ENCODE measurements around the gene MYO16. TPM values are rescaled to one million over a fixed set of nuclear protein-coding genes. Genes with fewer than 3 reads are reported as not detected.

Gene MYO16
- total and polyA plus RNA-seq, 9 donors, result under 0.01 to 0.37 (median 0.16) TPM; not detected in 2

DNA sequence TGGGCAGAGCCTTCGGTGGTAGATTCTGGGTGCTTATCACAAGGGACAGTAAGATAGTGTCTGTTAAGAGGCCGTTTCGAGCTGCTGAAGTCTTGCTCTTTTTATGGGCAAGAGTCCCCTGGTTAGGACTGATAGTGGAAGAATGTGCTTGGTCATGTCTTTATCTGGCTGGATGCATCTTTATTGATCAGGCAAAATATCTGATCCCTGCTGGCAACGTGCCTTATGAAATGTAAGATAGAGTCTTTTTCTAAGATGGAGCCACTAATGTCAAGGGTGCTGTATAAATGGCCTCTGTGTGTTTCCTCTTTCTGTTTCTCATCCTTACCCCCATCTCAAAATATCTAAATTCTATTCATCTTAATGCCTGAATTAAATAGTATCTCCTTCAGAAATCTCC lies 53.3 kb downstream of the MYO16 start:
- intact Hi-C loops (cut with DNase I), result no loop called here

DNA sequence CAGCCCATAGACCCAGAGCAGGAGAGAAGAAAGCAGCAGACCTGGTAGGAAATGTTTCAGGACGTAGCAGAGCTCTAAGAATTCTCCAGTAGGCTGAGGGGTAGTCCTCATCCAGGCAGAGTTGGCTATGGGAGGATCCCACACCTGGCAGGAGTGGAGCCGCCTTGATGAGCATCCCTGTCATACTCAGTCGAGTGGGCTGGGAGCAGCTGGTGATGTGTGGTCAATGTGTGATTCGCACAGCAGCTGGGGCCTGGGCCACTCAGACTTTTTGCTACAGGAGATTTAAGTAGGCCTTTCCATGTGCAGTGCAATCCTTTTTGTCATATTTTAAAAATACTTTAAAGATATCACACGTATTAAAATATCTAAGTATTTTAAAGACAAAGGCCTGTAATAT lies 56.6 kb downstream of the MYO16 start:
- Histone ChIP-seq H3K27me3 (no peaks in the 10 kb centered on the region), H3K4me1 (ENCODE audit: insufficient read depth) (no peaks in the 10 kb centered on the region), H3K27ac (no peak overlapping the region), H3K36me3 (no peaks in the 10 kb centered on the region), H3K4me3 (no peak overlapping the region), H3K9me3 (no peaks in the 10 kb centered on the region)
- TF ChIP-seq, protein P1, sequence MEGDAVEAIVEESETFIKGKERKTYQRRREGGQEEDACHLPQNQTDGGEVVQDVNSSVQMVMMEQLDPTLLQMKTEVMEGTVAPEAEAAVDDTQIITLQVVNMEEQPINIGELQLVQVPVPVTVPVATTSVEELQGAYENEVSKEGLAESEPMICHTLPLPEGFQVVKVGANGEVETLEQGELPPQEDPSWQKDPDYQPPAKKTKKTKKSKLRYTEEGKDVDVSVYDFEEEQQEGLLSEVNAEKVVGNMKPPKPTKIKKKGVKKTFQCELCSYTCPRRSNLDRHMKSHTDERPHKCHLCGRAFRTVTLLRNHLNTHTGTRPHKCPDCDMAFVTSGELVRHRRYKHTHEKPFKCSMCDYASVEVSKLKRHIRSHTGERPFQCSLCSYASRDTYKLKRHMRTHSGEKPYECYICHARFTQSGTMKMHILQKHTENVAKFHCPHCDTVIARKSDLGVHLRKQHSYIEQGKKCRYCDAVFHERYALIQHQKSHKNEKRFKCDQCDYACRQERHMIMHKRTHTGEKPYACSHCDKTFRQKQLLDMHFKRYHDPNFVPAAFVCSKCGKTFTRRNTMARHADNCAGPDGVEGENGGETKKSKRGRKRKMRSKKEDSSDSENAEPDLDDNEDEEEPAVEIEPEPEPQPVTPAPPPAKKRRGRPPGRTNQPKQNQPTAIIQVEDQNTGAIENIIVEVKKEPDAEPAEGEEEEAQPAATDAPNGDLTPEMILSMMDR (IDR thresholded peaks at IDR 0.05), result no peak
- TF ChIP-seq POLR2A (IDR thresholded peaks at IDR 0.05), result no peak
- TF ChIP-seq EP300 (IDR thresholded peaks at IDR 0.05), result no peak
- DNase-seq, result no peak
- WGBS, 3 donors, result 75 to 80% (median 80%) methylated on average over 5 of the region's 5 CpGs
- intact Hi-C loops (cut with DNase I), result no loop called here

More for the DNA sequence above, 53.3 kb downstream of the MYO16 start:
- Histone ChIP-seq H3K27me3 (no peaks in the 10 kb centered on the region), H3K36me3 (no peaks in the 10 kb centered on the region), H3K27ac (no peak overlapping the region), H3K9me3 (no peaks in the 10 kb centered on the region), H3K4me1 (ENCODE audit: insufficient read depth) (no peaks in the 10 kb centered on the region), H3K4me3 (no peak overlapping the region)
- no peak for DNase-seq
- TF ChIP-seq EP300 (IDR thresholded peaks at IDR 0.05), result no peak
- TF ChIP-seq, protein P1 (IDR thresholded peaks at IDR 0.05), result no peak
- WGBS, 3 donors, result 63 to 82% (median 73%) methylated on average over 4 of the region's 4 CpGs

DNA sequence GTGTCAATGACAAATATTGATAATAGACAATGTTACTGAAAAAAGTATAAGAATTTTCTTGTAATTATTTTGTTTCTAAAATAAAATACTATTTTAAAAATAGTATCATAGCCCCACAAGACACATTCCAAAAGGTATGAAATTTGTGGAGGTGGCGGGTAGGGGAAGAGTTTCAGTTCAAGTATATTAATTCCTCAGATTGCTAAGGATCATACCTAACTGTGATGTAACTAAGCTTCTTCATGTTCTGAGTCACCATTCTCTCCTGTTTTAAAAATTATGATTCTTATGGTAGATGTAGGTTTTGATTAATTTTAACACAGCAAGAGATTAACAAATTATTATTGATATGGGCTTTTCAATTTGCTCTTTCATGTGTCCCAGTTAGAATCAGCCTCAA lies 61.3 kb downstream of the MYO16 start:
- Histone ChIP-seq H3K27me3 (no peaks in the 10 kb centered on the region), H3K4me1 (ENCODE audit: insufficient read depth) (no peaks in the 10 kb centered on the region), H3K36me3 (no peaks in the 10 kb centered on the region), H3K4me3 (no peak overlapping the region), H3K9me3 (no peaks in the 10 kb centered on the region), H3K27ac (no peak overlapping the region)
- TF ChIP-seq EP300 (IDR thresholded peaks at IDR 0.05) (no peak), POLR2A (IDR thresholded peaks at IDR 0.05) (no peak)
- TF ChIP-seq, protein P1 (IDR thresholded peaks at IDR 0.05), result no peak
- WGBS, 3 donors, result 74 to 92% (median 80%) methylated on average over 1 of the region's 1 CpG
- intact Hi-C loops (cut with DNase I), result loop anchor here in 1 of 4 donors (2.0 kb wide), 1 partner anchor 54 kb away; no protein-coding TSS in a partner anchor
- no peak for DNase-seq

DNA sequence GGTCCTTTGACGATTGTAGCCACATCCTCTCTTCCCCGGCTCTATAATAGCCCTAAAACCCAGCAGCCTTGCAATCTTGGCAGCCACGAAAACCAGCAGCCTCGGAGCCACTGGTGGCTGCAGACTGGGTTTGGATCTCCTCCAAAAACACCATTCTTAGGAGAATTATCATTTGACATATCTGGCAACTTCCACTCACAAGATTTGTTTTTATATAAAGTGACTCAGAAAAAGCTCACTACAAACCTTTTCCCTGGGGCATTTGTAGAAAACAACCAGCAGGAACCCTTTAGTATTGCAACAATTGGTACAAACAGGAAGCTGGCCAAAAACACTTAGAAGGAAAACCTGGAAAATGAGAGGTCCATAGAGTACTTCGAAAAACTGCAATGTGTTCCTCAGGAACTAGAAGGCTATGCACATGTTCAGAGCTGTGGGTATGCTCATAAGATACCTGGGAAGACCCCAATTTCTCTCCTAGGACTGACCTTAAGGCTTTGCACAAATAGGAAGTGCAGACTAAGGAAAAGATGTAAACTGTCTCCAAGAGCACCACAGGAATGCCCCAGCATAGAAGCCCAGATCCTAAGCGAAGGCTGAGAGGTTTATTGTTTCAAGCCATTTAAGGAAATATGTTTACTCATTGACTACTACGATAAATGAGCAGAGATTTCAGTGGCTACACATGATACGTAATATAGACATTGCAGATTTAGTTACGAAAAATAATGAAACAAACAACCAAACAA lies 71.2 kb downstream of the MYO16 start:
- H3K36me3 ChIP-seq, result no peaks in the 10 kb centered on the region
- 53 to 62% (median 62%) methylated on average over 9 of the region's 9 CpGs for WGBS, 3 donors
- H3K4me3 ChIP-seq, result no peak overlapping the region
- no peaks in the 10 kb centered on the region for H3K4me1 ChIP-seq (ENCODE audit: insufficient read depth)
- intact Hi-C loops (cut with DNase I), result no loop called here
- H3K9me3 ChIP-seq, result no peaks in the 10 kb centered on the region
- TF ChIP-seq, protein P1 (IDR thresholded peaks at IDR 0.05), result no peak
- no peak for TF ChIP-seq POLR2A (IDR thresholded peaks at IDR 0.05)
- TF ChIP-seq EP300 (IDR thresholded peaks at IDR 0.05), result no peak
- DNase-seq, result no peak
- no peak overlapping the region for H3K27ac ChIP-seq
- H3K27me3 ChIP-seq, result no peaks in the 10 kb centered on the region

Data from ovary (tissue), 9 donors.